IPS-18c (cell line): ENCODE measurements around the gene OR6C3.
"Not testable (repeated sequence)": the region's sequence is repeated elsewhere in the genome, so short reads cannot be mapped to it uniquely, and the experiment has no call there.

Experiments
- H3K4me3 ChIP-seq: 2 replicates; pipeline ENCODE4 v1.7.0; 2013; ENCODE audit warnings: low read depth, mild to moderate bottlenecking, low read length, moderate library complexity; ENCODE audit not compliant: insufficient read depth
- H3K9me3 ChIP-seq: one replicate; pipeline ENCODE4 v1.6.1; 2013; ENCODE audit warnings: mild to moderate bottlenecking, low read length, moderate library complexity; ENCODE audit not compliant: control insufficient read depth, insufficient read depth

OR6C3 gene

DNA sequence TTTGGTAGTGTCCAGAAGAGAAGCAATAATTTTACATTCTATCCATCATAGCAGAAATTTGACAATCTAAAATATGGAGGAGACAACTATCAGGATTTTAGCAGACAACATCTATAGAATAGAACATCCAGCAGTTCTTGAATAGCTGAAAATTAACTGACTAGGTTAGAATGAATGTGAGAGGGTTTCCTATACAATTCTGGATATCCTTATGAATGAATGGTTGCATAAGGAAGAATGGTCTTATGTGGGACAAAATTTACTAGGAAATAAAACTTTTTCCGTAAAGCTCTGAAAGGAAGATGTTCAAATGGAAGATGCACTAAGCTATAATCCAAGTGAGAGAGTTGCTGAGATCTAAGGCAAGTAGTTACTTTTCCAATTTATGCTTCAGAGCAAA is at the start of gene OR6C3:
OR6C3 (plus strand) TSS at position 301 of the 400 bp plus-strand sequence. CDS start 955 bp downstream, outside the sequence.
- no peak within 1 kb of the TSS for H3K4me3 ChIP-seq
- H3K9me3 ChIP-seq: no peaks in the 10 kb centered on the region

DNA sequence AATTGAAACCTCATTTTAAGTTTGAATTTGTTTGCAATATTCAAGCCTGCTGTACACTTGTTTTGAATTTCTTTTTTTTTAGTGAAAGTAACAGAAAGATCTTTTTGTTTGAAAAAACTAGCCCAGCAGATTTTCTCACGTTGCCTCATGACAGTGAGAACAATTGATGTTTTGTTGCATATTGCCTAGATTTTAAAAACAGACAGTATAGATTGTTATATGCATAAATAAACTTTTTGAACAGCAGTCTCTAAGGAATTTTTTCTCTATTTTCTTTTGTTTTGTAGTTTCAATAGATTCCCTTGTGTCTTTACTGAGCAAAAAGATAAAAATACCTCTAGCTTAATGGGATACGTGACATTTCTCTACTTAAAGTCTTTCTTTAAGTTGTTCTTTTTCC is 49.6 kb upstream of the OR6C3 start:
- Histone ChIP-seq H3K4me3 (no peak overlapping the region), H3K9me3 (no peaks in the 10 kb centered on the region)

DNA sequence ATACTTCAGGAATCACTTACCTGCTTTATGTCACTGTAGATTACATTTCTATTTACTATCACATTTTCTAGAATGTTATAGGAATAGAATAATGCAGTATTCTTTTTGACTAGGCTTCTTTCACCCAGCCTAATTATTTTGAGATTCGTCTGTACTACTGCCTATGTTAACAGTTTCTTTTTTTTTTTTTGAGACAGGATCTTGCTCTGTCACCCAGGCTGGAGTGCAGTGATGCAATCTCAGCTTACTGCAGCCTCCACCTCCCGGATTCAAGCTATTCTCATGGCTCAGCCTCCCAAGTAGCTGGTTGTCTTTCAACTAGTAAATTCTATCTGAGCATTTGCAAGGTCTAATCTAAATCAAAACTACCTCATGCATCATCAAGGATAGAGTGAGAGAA is 40.5 kb upstream of the OR6C3 start:
- H3K9me3 ChIP-seq: no peaks in the 10 kb centered on the region
- H3K4me3 ChIP-seq: no peak overlapping the region

DNA sequence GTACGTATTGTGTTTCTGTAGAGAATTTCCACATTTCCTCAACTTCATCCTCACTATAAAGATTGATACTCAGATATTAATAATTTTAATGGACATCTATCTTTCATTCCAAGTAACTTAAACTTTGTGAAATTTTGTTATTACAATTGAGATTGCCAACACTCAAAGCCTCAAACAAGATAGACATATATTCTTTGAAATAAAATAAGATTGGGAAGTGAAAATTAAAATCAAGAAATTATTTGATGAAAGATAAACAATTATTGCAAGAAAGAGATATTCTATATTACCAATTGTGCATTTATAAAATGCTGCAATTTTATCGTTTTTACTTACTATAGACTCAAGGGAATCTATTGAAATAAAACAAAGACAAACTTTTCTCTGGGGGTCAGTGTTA is 34.1 kb upstream of the OR6C3 start, which contains the start of gene OR6C6:
OR6C6 (minus strand) TSS at position 101 of the 400 bp plus-strand sequence. CDS start 1,337 bp downstream, outside the sequence.
- Histone ChIP-seq H3K4me3 (no peak within 1 kb of the TSS), H3K9me3 (no peaks in the 10 kb centered on the region)

DNA sequence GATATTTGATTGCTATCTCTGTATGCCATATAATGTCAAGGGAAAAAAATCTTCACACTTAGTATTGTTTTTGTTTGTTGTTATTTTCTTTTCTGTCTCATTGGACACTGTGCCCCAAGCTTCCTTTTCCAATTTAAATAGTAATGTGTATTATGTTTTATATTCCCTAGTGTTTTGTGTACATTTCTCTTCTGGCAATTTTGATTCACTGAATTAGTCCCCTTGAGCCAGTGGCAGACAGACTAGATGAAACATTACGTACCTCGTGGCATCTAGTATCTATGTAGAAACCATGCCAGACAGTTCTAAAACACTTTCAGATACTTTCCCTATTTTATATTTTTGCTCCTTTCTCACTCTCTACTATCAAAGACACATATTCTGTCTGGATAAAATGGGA is 16.5 kb upstream of the OR6C3 start, which contains the start of gene OR6C1:
OR6C1 (plus strand) TSS at position 301 of the 400 bp plus-strand sequence. CDS start 6,257 bp downstream, outside the sequence.
- no peak within 1 kb of the TSS for H3K4me3 ChIP-seq

DNA sequence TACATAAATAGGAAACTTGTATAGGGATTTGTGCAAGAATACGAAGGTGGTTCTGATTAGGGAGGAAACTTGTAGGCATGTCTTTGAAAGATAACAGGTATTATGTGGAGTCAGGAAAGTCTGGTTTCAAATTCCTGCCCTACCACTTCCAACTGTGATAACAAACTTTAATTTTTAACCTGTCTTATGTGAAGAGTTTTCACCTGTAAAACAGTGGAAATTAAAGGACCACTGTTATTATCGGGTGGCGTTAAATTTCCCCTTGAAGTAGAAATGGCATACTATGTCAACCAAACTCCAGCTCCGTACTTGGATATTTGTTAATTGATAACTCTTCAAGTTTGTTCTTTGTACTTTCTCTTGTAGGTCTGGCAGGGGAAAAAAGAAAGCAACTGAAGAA is 10.3 kb upstream of the OR6C3 start:
- Histone ChIP-seq H3K4me3 (no peak overlapping the region), H3K9me3 (no peaks in the 10 kb centered on the region)

More for the DNA sequence above, 16.5 kb upstream of the OR6C3 start, which contains the start of gene OR6C1:
- no peaks in the 10 kb centered on the region for H3K9me3 ChIP-seq

DNA sequence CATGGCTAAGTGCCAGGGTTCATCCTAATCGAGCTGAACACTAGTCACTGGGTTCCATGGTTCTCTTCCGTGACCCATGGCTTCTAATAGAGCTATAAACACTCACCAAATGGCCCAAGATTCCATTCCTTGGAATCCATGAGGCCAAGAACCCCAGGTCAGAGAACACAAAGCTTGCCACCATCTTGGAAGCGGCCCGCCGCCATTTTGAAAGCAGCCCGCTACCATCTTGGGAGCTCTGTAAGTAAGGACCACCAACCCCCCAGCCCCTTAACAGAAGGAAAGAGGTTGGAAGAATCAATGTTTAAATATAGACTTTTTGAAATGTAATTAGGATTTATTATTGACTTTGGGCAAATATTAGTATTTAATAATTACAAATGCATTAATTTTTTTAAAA is 4.7 kb upstream of the OR6C3 start:
- not testable (repeated sequence) for H3K4me3 ChIP-seq, H3K9me3 ChIP-seq

DNA sequence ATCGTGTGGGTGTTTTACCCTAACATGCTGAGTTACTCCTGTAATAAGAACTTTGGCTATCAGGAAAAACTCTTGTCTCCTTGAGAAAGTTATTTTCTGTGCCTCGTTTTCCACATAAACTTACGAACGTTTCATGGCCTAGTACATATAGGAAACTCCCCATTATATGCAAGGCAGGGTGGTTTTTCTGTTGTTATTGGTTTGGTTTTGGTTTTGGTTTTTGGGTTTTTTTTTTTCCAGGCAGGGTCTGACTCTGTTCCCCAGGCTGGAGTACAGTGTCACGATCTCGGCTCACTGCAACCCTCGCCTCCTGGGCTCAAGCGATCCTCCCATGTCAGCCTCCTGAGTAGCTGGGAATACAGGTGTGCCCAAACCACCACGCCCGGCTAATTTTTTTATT is 5.5 kb downstream of the OR6C3 start:
- no peaks in the 10 kb centered on the region for H3K9me3 ChIP-seq
- H3K4me3 ChIP-seq: no peak overlapping the region

DNA sequence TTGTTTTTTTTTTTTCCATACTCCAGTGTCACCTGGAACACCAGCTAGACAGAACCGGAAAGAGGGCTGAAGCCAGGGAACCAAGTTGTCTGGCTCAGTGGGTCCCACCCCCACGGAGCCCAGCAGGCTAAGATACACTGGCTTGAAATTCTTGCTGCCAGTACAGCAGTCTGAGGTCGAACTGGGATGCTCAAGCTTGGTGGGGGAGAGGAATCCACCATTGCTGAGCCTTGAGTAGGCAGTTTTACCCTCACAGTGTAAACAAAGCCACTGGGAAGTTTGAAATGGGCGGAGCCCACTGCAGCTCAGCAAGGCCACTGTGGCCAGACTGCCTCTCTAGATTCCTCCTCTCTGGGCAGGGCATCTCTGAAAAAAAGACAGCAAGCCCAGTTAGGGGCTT is 24.8 kb downstream of the OR6C3 start:
- not testable (repeated sequence) for H3K9me3 ChIP-seq, H3K4me3 ChIP-seq

DNA sequence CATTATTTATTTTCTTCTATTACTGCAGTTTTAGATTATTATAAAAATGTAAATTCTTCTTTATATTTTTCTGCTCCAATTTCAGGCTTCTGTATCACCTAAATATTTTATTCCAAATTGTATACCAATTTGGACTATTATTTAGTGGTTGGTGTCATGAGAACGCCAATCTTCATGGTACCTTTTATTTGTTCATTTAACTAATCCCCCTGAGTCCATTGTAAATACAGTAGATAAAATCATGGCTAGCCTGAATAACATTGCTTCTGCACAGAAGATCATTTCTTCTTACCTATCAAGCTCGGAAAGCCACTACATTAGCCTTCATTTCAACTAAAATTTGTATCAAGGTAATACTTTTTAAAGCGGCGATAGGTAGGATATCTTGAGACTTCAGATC is 32.1 kb downstream of the OR6C3 start, which contains the start of gene OR6C75:
OR6C75 (plus strand) TSS at position 301 of the 400 bp plus-strand sequence. CDS start 2,136 bp downstream, outside the sequence.
- H3K9me3 ChIP-seq: no peaks in the 10 kb centered on the region
- H3K4me3 ChIP-seq: no peak within 1 kb of the TSS

DNA sequence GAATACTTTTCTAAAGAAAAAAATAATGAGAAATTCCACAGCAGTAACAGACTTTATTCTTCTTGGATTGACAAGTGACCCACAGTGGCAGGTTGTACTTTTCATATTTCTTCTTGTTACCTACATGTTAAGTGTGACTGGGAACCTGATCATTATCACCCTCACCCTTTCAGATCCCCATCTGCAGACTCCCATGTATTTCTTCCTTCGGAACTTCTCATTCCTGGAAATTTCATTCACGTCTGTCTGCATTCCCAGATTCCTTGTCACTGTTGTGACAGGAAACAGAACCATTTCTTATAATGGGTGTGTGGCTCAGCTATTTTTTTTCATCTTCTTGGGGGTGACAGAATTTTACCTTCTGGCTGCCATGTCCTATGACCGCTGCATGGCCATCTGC is 34.5 kb downstream of the OR6C3 start:
- Histone ChIP-seq H3K4me3 (no peak overlapping the region), H3K9me3 (no peaks in the 10 kb centered on the region)

DNA sequence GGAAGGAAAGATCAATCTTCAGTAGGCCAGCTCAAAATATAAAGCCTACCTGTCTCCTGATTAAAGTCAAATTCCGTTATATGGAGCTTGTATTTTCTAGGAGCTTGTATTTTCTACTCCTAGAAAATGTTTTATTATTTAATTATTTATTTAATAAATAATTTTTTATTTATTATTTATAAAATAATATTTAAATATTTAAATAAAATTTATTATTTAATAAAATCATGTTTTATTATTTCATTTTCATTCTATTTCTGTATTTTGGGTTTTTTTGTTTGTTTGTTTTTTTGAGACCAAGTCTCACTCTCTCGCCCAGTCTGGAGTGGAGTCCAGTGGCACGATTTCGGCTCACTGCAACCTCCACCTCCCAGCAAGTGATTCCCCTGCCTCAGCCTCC is 42.0 kb downstream of the OR6C3 start:
- no peak overlapping the region for H3K4me3 ChIP-seq
- H3K9me3 ChIP-seq: no peaks in the 10 kb centered on the region
